WERI-Rb-1 (cell line): ENCODE measurements around the gene RTP3.

ENCODE experiments used
- DNase-seq: peaks from one replicate; pipeline ENCODE4 v3.0.0-alpha.2; 2020
- H3K27ac ChIP-seq: fragments of 250-450 bp; sonication (Bioruptor Pico); 2 replicates; pipeline ENCODE4 v1.5.1; 2020; ENCODE audit warnings: mild to moderate bottlenecking, moderate library complexity
- H3K27me3 ChIP-seq: fragments of 250-450 bp; sonication (Bioruptor Pico); 2 replicates; pipeline ENCODE4 v1.5.1; 2021; ENCODE audit warnings: mild to moderate bottlenecking, low read depth, moderate library complexity; ENCODE audit not compliant: insufficient read depth, severe bottlenecking
- H3K36me3 ChIP-seq: fragments of 250-450 bp; sonication (Bioruptor Pico); 2 replicates; pipeline ENCODE4 v1.5.1; 2020; ENCODE audit warnings: mild to moderate bottlenecking, moderate library complexity
- H3K4me3 ChIP-seq: 2 replicates; pipeline ENCODE4 v1.5.1; 2011; ENCODE audit warnings: low read depth, mild to moderate bottlenecking, control low read depth, low read length
- H3K9me3 ChIP-seq: fragments of 250-450 bp; sonication (Bioruptor Pico); 2 replicates; pipeline ENCODE4 v1.5.1; 2021; ENCODE audit warnings: mild to moderate bottlenecking, moderate library complexity; ENCODE audit not compliant: severe bottlenecking
- CTCF ChIP-seq: IDR thresholded peaks from 2 replicates; pipeline ENCODE4 v1.5.1; 2011; ENCODE audit warnings: low read depth, mild to moderate bottlenecking, control low read depth, inconsistent platforms, low read length

The RTP3 gene

GRCh38 chr3:46509661-46510187 is 11.9 kb downstream of the RTP3 start:
- Histone ChIP-seq H3K27ac (peak overlapping the region; percentile 77), H3K36me3 (no peaks in the 10 kb centered on the region), H3K9me3 (no peaks in the 10 kb centered on the region), H3K27me3 (no peaks in the 10 kb centered on the region), H3K4me3 (peak overlapping the region; percentile 7; the same call in 1 of the 2 replicates)
- DNase-seq = peak; percentile 10
- TF ChIP-seq CTCF = no peak

GRCh38 chr3:46512191-46512749 is 14.5 kb downstream of the RTP3 start:
- no peak for DNase-seq
- H3K36me3 ChIP-seq = no peaks in the 10 kb centered on the region
- no peak overlapping the region for H3K27ac ChIP-seq
- H3K9me3 ChIP-seq = no peaks in the 10 kb centered on the region
- H3K27me3 ChIP-seq = no peaks in the 10 kb centered on the region
- no peak for TF ChIP-seq CTCF
- no peak overlapping the region for H3K4me3 ChIP-seq

- Histone ChIP-seq H3K9me3 (no peaks in the 10 kb centered on the region), H3K27me3 (no peaks in the 10 kb centered on the region), H3K4me3 (no peak overlapping the region), H3K36me3 (no peaks in the 10 kb centered on the region), H3K27ac (no peak overlapping the region)
- DNase-seq = no peak
- no peak for TF ChIP-seq CTCF
Measured at GRCh38 chr3:46516521-46516920, 18.7 kb downstream of the RTP3 start.

GRCh38 chr3:46517016-46517783 is 19.4 kb downstream of the RTP3 start:
- no peak overlapping the region for H3K4me3 ChIP-seq
- H3K9me3 ChIP-seq = no peaks in the 10 kb centered on the region
- no peak overlapping the region for H3K27ac ChIP-seq
- DNase-seq = no peak
- H3K27me3 ChIP-seq = no peaks in the 10 kb centered on the region
- no peaks in the 10 kb centered on the region for H3K36me3 ChIP-seq
- TF ChIP-seq CTCF = no peak

GRCh38 chr3:46517784-46518181 is 20.0 kb downstream of the RTP3 start:
- TF ChIP-seq CTCF = no peak
- Histone ChIP-seq H3K9me3 (no peaks in the 10 kb centered on the region), H3K27me3 (no peaks in the 10 kb centered on the region), H3K4me3 (no peak overlapping the region), H3K36me3 (no peaks in the 10 kb centered on the region), H3K27ac (no peak overlapping the region)
- DNase-seq = no peak
